ENCODE data around the gene ZBTB16.

ZBTB16 gene

DNA sequence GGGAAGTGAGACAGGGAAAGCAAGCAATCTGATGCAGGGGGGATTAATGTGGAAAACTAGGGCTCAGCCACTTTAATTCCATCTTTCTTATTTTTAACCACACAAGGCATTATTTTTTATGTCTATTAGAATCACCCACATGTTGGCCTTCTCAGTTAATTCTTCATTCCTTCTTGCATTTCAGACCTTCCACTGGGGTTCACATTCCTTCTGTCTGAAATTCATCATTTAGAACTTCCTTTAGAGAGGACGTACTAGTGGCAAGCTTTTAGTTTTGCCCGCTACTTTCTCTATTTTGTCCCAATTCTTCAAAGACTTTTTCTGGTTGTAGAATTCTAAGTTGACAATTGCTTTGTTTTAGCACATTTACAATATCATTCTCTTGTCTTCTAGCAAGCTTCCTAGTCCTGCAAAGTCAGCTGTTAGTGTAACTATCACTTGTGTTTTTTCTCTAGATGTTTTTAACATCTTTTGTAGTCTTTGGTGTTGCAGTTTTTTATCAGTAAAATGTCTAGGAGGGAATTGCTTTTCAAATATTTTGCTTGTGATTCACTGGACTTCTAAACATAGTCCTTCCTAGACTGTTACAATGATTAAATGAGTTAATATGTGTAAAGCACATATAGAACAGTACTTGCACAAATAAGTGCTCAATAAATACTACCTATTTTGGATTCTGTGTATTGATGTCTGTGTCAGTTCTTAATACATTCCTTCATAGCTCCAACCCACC, 231.2 kb downstream of the ZBTB16 start:
- FAIRE-seq (no peak), DNase-seq (ENCODE audit: insufficient read length, low spot score) (no peak)

DNA sequence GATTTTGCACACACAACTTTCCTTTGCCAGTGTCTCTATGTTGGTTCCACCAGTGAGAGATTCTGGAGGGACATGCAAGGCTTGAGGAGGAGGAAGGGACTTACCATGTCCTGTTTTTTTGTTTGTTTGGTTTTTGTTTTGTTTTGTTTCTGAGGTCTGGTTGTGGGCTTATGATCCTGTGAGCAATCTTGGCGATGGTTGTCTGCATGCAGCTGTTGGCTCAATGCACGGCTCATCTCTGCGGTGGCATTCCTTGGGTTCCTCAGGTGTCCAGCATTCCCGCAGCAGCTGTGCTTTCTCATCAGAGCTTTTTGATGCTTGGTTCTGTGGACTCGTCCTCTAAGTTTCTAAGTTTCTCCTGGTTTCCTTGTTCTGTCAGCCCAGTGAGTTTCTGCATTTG, 231.9 kb downstream of the ZBTB16 start:
- DNase-seq (ENCODE audit: insufficient read length, low spot score): no peak
- FAIRE-seq: no peak

DNA sequence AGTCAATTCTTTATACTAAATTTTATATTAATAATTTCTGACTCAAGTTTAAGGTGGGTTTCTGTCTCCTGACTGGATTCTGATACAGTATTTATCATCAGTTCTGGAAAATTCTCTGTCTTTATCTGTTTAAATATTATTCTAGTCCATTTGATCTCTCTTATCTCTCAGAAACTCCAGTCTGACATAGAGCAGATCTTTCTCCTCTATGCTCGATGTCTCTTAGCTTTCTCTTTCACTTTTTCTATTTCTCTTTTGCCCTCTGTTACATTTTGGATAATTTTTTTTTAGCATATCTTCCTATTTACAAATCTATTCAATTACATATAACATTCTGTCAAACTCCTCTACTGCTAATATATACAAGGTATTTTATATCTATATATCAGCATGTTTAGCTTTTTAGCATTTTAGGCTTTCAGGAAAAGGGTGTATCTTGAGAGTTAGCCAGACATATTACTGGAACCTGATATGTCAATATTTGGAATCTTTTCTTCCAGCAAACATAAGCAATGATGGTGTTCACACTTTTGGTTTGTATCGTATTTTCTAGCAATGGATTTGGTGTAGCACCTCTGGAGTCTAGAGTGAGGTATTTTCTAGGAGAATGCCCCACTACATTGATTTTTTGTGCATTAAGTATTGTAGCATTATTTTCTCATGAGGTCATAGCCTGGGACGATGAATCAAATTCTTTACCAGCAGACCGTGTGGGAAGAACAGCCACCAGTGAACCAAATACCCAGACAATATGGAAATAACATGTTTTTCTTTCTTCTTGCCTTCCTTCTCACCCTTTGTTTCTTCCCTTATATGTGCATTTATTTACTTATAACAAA, 232.6 kb downstream of the ZBTB16 start:
- FAIRE-seq (no peak), DNase-seq (ENCODE audit: insufficient read length, low spot score) (no peak)

DNA sequence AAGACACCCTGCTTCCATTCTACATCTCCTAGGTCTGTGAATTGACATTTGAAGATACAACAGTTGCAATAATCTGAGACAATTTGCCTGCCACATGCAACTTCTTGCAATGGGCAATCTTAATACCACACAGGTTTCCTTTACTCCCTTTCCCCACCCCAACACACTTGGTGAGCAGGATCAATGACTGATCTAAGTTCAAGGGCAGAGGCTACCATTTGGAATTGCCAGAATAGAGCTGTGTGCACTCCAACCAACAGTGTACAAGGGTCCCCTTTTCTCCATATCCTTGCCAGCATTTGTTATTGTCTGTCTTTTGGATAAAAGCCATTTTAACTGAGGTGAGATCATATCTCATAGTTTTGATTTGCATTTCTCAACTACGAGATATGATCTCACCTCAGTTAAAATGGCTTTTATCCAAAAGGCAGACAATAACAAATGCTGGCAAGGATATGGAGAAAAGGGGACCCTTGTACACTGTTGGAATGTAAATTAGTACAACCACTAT, 233.7 kb downstream of the ZBTB16 start:
- FAIRE-seq (no peak), DNase-seq (ENCODE audit: insufficient read length, low spot score) (no peak)

DNA sequence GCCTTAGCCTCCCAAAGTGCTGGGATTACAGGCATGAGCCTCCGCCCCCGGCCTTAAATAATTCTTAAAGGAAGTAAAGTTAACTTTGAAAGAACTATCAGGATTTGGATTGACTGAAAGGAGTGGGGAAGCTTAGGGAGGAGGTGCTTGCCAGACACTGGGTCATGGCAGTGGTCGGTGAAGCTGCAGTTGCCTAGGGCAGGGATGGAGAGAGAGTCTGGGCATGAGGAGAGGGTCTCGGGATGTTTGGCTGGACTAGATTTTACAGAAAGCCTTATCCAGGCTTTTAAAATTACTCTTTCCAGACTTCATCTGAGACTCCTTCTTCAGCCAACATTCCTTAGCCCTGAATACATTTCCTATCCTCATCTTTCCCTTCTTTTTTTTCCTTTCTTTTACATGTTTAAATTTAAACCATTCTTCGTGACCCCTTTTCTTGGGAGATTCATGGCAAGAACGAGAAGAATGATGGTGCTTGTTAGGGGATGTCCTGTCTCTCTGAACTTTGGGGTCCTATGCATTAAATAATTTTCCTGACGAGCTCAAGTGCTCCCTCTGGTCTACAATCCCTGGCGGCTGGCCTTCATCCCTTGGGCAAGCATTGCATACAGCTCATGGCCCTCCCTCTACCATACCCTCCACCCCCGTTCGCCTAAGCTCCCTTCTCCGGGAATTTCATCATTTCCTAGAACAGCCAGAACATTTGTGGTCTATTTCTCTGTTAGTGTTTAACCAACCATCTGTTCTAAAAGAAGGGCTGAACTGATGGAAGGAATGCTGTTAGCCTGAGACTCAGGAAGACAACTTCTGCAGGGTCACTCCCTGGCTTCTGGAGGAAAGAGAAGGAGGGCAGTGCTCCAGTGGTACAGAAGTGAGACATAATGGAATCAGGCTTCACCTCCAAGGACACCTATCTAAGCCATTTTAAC, 236.4 kb downstream of the ZBTB16 start, which contains the start of gene NNMT:
Gene NNMT, plus strand, starts transcription at position 724 of the 929 bp plus-strand sequence. Its CDS starts 158 bp downstream, at position 882.
- no peak for DNase-seq (ENCODE audit: insufficient read length, low spot score)
- no peak for FAIRE-seq

DNA sequence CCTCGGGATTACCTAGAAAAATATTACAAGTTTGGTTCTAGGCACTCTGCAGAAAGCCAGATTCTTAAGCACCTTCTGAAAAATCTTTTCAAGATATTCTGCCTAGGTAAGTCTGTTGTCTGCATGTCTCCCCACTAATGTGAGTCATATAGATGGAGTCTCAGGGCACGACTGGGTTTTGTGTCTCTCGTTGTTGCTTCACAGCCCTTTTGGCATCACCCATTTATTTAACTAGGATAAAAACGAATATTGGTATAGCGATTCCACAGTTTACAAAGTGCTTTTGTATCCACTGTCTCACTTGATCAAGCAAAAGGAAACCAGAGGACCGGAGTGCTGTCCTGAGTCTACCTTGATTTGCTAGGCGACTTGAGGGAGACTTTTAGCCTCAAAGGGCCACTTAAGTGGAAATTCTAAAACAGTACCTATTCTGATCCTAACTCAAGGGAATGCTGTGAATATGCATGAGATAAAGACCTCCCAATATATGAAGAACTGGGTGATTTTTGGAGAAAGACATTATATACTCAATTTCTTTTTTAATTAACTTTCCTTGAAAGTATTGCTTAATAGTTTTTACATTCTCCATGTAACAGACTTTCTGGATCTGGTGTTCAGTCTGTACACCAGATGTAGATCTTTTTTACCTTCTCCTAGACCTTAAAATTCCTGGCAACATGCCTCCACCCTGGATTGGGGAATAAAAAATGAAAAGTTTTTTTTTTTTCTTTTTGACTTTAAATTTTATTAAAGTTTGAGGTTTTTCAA, 237.3 kb downstream of the ZBTB16 start:
- DNase-seq (ENCODE audit: insufficient read length, low spot score) (no peak), FAIRE-seq (no peak)

DNA sequence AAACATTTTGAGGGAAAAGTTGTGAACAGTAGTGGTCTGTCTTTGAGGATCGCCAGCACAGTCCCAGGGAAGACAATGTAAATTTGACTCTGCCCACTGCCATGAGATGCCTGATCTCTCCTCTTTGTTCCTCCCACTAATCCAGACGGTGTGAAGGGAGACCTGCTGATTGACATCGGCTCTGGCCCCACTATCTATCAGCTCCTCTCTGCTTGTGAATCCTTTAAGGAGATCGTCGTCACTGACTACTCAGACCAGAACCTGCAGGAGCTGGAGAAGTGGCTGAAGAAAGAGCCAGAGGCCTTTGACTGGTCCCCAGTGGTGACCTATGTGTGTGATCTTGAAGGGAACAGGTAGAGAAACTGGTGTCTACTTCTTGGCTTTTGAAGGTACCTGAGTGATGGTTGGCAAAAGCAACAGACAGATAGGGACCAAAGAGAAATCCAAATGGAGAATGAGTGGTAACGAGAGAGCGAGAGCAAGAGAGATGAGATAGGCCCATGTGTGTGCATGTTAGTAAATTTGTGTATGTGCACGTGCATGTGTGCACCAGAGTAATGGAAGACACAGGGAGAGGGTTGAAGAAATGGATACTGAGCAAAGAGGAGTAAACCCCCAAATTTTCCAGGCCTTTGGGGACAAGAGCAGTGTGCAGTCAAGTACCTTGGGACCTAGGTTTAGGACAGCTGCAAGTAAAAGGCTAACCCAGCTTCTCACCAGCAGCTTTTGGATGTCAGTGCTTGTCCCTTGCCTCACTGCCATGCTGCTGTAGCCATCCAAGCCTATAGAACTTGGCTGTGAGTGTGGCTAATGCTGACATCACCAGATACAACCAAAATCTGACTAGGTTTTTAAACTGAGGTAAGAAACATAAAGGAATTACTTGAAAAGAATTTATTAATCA, 238.5 kb downstream of the ZBTB16 start:
- FAIRE-seq (no peak), DNase-seq (ENCODE audit: insufficient read length, low spot score) (no peak)

DNA sequence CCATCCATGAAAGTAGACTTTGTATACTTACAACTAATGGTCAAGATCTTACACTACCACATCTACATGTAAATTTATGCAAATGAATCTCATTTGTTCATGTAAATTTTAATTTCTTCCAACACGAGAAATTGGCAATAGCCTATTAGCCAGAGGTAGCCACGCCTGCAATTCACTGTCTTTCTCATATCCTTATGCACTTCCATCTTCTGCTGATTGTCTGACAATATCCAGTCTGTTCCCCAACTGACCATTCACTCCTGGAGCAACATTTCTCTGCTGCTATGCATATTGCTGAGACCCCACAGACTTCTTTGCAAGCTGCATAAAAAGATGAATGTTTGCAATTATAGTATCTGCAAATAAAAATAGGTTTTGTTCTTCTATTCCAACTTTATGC, 239.2 kb downstream of the ZBTB16 start:
- no peak for DNase-seq (ENCODE audit: insufficient read length, low spot score)
- FAIRE-seq: no peak
